ENCODE results near the gene DGKQ. TPM values are rescaled to one million over a fixed set of nuclear protein-coding genes. Genes with fewer than 3 reads are reported as not detected.
A peak's percentile ranks its signal among the peaks of the same experiment; 100 is the strongest.

Gene DGKQ
- total and polyA plus RNA-seq, 2 of the 13 experiments (the other 11 are each of a cell fraction or from before 2014, with no cell fraction given): 4.5 to 7.2 TPM

DNA sequence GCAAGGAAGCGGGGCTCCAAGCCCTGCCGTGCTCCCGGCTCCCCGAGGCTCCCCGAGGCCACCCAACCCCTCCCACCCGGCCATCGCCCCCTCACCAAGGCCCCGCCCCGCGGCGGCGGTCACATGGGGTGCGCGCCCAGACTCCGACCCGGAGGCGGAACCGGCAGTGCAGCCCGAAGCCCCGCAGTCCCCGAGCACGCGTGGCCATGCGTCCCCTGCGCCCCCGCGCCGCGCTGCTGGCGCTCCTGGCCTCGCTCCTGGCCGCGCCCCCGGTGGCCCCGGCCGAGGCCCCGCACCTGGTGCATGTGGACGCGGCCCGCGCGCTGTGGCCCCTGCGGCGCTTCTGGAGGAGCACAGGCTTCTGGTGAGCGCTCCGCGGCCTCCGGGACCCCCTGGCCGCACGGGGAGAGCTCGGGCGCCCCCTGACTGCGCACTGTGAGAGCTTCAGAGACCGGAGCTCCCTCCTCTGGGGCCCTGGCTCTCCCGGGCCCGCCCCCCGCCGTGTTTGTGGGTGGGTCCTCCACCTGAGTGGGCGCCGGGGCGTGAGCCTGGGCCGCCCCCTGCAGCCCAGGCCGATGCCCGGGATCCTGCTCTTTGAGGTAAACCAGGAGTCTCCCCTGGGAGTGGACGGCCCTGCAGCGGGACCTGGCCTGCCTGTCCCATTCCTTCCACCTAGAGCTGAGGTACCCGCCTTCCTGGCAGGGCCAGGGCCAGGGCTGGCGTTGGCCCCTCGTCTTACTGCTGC lies 13.7 kb upstream of the DGKQ start, which contains the start of gene IDUA (continued):
- TF ChIP-seq, protein P1, sequence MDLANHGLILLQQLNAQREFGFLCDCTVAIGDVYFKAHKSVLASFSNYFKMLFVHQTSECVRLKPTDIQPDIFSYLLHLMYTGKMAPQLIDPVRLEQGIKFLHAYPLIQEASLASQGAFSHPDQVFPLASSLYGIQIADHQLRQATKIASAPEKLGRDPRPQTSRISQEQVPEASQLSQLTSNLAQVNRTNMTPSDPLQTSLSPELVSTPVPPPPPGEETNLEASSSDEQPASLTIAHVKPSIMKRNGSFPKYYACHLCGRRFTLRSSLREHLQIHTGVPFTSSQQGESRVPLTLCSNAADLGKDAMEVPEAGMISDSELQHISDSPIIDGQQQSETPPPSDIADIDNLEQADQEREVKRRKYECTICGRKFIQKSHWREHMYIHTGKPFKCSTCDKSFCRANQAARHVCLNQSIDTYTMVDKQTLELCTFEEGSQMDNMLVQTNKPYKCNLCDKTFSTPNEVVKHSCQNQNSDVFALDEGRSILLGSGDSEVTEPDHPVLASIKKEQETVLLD (CRISPR knock-in tag; IDR thresholded peaks at IDR 0.05; ENCODE audit: low read depth): 0 out of 2 replicates have a peak, but pooled peaks have one; percentile 53
- TF ChIP-seq TGIF2 (CRISPR knock-in tag; IDR thresholded peaks at IDR 0.05) (no peak), SIX4 (CRISPR knock-in tag; IDR thresholded peaks at IDR 0.05) (no peak), ZNF605 (CRISPR knock-in tag; IDR thresholded peaks at IDR 0.05) (no peak), ZBTB38 (CRISPR knock-in tag; IDR thresholded peaks at IDR 0.05) (peak; percentile 55; the same call in 1 of the 2 replicates), MED13 (CRISPR knock-in tag; IDR thresholded peaks at IDR 0.05) (peak; percentile 43; the same call in 1 of the 2 replicates), NR2C2 (CRISPR knock-in tag; IDR thresholded peaks at IDR 0.05; ENCODE audit: borderline replicate concordance) (peak; percentile 95), SMYD3 (CRISPR knock-in tag; IDR thresholded peaks at IDR 0.05) (no peak), TRIM24 (CRISPR knock-in tag; IDR thresholded peaks at IDR 0.05) (no peak)
- TF ChIP-seq, protein P2, sequence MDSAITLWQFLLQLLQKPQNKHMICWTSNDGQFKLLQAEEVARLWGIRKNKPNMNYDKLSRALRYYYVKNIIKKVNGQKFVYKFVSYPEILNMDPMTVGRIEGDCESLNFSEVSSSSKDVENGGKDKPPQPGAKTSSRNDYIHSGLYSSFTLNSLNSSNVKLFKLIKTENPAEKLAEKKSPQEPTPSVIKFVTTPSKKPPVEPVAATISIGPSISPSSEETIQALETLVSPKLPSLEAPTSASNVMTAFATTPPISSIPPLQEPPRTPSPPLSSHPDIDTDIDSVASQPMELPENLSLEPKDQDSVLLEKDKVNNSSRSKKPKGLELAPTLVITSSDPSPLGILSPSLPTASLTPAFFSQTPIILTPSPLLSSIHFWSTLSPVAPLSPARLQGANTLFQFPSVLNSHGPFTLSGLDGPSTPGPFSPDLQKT (CRISPR knock-in tag; IDR thresholded peaks at IDR 0.05; ENCODE audit: borderline replicate concordance): no peak
- TF ChIP-seq, protein P3, sequence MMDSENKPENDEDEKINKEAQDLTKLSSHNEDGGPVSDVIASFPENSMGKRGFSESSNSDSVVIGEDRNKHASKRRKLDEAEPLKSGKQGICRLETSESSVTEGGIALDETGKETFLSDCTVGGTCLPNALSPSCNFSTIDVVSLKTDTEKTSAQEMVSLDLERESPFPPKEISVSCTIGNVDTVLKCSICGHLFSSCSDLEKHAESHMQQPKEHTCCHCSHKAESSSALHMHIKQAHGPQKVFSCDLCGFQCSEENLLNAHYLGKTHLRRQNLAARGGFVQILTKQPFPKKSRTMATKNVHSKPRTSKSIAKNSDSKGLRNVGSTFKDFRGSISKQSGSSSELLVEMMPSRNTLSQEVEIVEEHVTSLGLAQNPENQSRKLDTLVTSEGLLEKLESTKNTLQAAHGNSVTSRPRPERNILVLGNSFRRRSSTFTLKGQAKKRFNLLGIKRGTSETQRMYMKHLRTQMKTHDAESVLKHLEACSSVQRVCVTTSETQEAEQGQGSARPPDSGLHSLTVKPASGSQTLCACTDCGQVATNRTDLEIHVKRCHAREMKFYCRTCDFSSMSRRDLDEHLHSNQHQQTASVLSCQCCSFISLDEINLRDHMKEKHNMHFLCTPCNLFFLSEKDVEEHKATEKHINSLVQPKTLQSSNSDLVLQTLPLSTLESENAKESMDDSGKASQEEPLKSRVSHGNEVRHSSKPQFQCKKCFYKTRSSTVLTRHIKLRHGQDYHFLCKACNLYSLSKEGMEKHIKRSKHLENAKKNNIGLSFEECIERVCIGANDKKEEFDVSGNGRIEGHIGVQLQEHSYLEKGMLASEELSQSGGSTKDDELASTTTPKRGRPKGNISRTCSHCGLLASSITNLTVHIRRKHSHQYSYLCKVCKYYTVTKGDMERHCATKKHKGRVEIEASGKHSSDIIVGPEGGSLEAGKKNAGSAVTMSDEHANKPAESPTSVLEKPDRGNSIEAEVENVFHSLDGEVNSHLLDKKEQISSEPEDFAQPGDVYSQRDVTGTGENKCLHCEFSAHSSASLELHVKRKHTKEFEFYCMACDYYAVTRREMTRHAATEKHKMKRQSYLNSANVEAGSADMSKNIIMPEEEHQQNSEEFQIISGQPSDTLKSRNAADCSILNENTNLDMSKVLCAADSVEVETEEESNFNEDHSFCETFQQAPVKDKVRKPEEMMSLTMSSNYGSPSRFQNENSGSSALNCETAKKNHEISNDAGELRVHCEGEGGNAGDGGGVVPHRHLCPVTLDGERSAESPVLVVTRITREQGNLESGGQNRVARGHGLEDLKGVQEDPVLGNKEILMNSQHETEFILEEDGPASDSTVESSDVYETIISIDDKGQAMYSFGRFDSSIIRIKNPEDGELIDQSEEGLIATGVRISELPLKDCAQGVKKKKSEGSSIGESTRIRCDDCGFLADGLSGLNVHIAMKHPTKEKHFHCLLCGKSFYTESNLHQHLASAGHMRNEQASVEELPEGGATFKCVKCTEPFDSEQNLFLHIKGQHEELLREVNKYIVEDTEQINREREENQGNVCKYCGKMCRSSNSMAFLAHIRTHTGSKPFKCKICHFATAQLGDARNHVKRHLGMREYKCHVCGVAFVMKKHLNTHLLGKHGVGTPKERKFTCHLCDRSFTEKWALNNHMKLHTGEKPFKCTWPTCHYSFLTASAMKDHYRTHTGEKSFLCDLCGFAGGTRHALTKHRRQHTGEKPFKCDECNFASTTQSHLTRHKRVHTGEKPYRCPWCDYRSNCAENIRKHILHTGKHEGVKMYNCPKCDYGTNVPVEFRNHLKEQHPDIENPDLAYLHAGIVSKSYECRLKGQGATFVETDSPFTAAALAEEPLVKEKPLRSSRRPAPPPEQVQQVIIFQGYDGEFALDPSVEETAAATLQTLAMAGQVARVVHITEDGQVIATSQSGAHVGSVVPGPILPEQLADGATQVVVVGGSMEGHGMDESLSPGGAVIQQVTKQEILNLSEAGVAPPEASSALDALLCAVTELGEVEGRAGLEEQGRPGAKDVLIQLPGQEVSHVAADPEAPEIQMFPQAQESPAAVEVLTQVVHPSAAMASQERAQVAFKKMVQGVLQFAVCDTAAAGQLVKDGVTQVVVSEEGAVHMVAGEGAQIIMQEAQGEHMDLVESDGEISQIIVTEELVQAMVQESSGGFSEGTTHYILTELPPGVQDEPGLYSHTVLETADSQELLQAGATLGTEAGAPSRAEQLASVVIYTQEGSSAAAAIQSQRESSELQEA (CRISPR knock-in tag; IDR thresholded peaks at IDR 0.05; ENCODE audit: not compliant biosample characterization): no peak
- TF ChIP-seq, protein P4, sequence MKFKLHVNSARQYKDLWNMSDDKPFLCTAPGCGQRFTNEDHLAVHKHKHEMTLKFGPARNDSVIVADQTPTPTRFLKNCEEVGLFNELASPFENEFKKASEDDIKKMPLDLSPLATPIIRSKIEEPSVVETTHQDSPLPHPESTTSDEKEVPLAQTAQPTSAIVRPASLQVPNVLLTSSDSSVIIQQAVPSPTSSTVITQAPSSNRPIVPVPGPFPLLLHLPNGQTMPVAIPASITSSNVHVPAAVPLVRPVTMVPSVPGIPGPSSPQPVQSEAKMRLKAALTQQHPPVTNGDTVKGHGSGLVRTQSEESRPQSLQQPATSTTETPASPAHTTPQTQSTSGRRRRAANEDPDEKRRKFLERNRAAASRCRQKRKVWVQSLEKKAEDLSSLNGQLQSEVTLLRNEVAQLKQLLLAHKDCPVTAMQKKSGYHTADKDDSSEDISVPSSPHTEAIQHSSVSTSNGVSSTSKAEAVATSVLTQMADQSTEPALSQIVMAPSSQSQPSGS (CRISPR knock-in tag; IDR thresholded peaks at IDR 0.05): no peak
